Muscle of leg (tissue), 11 donors: ENCODE measurements around the gene PARD6B. TPM values are rescaled to one million over a fixed set of nuclear protein-coding genes. Genes with fewer than 3 reads are reported as not detected.

Source experiments
- DNase-seq: peaks from one replicate; pipeline ENCODE4 v3.0.0; 2013
- H3K27ac ChIP-seq: one replicate; pipeline ENCODE4 v1.5.1; 2013; ENCODE audit warnings: mild to moderate bottlenecking, low read length, control low read depth
- H3K27me3 ChIP-seq: one replicate; pipeline ENCODE4 v1.6.1; 2013; ENCODE audit warnings: low read length; ENCODE audit not compliant: control insufficient read depth, insufficient read depth
- H3K36me3 ChIP-seq: one replicate; pipeline ENCODE4 v1.6.1; 2013; ENCODE audit warnings: low read length; ENCODE audit not compliant: control insufficient read depth, insufficient read depth
- H3K4me1 ChIP-seq: one replicate; pipeline ENCODE4 v1.6.1; 2013; ENCODE audit warnings: low read length; ENCODE audit not compliant: control insufficient read depth, insufficient read depth
- H3K4me3 ChIP-seq: one replicate; pipeline ENCODE4 v1.5.1; 2013; ENCODE audit warnings: low read length, control low read depth
- H3K9me3 ChIP-seq: replicated peaks from 2 replicates; pipeline ENCODE4 v1.6.1; 2013; ENCODE audit warnings: low read depth, low read length; ENCODE audit not compliant: control insufficient read depth
- WGBS: methylation state at CpG from one replicate; pipeline ENCODE4 v1.1.5; 2013; ENCODE audit warnings: missing lambda C conversion rate; ENCODE audit not compliant: insufficient coverage; 5-methylcytosine and 5-hydroxymethylcytosine counted together
- polyA plus RNA-seq, 8 donors: library from polyadenylated mRNA; unstranded; fragments of 120-200 nt; gene quantifications; one replicate each; pipeline versions ENCODE4 v1.2.1 to v1.2.3, GENCODE V29; 2013; ENCODE audit warnings: inconsistent platforms in 1 of 8, low replicate concordance in 1 of 8; ENCODE audit not compliant: insufficient read length in 8 of 8, insufficient read depth in 1 of 8
- total RNA-seq: library from RNA; stranded (reverse); fragments of 120-200 nt; gene quantifications from one replicate; pipeline ENCODE4 v1.2.4, GENCODE V29; 2013

Gene PARD6B
- total and polyA plus RNA-seq, 9 donors = 0.22 to 0.97 (median 0.62) TPM

DNA sequence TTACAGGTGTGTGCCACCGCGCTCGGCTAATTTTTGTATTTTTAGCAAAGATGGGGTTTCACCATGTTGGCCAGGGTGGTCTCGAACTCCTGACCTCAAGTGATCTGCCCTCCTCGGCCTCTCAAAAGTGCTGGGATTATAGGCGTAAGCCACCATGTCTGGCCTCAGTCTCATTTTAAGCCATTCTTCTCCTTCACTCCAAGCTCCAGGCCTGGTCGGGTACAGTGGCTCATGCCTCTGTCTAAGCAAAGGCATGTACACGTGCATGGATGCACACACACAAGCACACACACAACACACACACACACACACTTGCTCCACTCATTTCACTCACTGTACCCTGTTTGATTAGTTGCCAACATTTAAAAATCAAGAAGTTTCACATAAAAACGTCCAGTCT is 7.7 kb upstream of the PARD6B start:
- DNase-seq = no peak
- Histone ChIP-seq H3K27ac (no peak overlapping the region), H3K4me1 (peaks cover 9% of the 10 kb centered on the region), H3K36me3 (no peaks in the 10 kb centered on the region), H3K4me3 (no peak overlapping the region), H3K9me3 (no peaks in the 10 kb centered on the region), H3K27me3 (peaks cover 2% of the 10 kb centered on the region)
- WGBS = 84% methylated on average over 5 of the region's 9 CpGs

DNA sequence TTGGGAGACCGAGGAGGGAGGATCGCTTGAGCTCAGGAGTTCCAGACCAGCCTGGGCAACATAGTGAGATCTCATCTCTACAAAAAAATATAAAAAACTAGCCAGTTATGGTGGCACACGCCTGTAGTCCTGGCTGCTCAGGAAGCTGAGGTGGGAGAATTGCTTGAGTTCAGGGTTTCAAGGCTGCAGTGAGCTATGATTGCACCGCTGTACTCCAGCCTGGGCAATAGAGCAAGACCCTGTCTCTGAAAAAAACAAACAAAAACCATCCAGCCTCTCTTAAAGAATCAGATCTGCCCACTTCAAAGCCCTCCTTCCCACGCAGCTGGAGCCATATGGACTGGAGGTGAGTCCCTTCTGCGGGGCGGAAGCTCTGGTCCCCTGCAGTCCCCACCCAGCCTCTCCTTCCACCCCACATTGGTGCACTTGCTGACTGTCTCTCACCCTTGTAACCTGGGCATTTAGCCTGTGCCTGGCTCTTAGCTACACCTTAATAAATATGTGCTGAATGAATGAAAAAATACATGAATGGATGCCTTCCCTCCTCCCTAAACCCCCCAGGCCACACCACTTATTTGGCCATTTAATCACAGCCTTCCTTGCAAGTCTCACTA is 7.2 kb upstream of the PARD6B start:
- no peak overlapping the region for H3K4me3 ChIP-seq
- WGBS = 48% methylated on average over 2 of the region's 7 CpGs
- no peak overlapping the region for H3K27ac ChIP-seq
- H3K9me3 ChIP-seq = no peaks in the 10 kb centered on the region
- H3K27me3 ChIP-seq = peaks cover 2% of the 10 kb centered on the region
- H3K4me1 ChIP-seq = peaks cover 9% of the 10 kb centered on the region
- H3K36me3 ChIP-seq = no peaks in the 10 kb centered on the region
- no peak for DNase-seq

DNA sequence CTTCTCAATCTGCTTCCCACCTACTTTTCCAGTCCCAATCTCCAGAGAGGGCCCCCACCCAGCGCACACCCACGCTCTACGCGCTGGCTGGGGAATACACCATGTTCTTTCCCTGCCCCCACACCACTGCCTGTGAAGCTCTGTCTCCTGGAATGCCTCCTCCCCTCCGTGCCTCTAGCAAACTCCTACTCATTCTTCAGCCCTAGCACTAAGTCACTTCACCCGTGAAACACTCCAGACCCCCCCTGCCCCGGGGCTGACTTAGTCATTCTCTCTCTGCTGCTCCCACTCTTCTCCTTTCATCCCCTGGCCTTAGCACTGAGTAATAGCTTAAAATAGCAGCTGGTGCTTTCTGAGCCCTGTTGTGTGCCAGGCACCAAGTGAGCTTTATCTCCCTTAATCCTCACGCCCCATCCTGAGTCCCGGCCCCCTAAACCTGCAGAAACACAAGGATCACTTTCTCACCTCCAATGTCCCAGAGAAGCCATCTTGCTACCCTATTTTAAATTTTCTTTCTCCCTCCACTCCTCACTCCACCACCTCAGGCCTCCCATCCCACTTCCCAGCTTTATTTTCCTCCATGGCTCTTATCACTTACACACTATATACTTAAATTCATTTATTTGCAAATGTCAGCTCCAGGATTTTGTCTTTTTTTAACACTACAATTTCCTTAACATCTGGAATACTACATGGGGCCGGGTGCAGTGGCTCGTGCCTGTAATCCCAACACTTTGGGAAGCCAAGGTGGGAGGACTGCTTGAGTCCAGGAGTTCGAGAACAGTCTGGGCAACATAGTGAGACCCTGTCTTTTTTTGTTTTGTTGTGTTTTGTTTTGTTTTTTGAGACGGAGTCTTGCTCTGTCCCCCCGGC is 6.3 kb upstream of the PARD6B start:
- no peak overlapping the region for H3K4me3 ChIP-seq
- 45% methylated on average over 12 of the region's 14 CpGs for WGBS
- H3K4me1 ChIP-seq = peaks cover 10% of the 10 kb centered on the region
- DNase-seq = peak; percentile 58
- peaks cover 2% of the 10 kb centered on the region for H3K27me3 ChIP-seq
- H3K36me3 ChIP-seq = no peaks in the 10 kb centered on the region
- H3K9me3 ChIP-seq = no peaks in the 10 kb centered on the region
- no peak overlapping the region for H3K27ac ChIP-seq

DNA sequence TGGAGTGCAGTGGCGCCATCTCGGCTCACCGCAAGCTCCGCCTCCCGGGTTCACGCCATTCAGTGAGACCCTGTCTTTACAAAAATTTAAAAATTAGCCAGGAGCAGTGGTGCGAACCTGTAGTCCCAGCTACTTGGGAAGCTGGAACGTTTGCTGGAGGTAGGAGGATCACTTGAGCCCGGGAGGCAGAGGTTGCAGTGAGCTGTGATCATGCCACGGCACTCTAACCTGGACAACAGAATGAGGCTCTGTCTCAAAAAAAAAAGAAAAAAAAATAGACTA is 5.7 kb upstream of the PARD6B start:
- Histone ChIP-seq H3K36me3 (no peaks in the 10 kb centered on the region), H3K27ac (no peak overlapping the region), H3K4me1 (peaks cover 15% of the 10 kb centered on the region), H3K4me3 (no peak overlapping the region), H3K27me3 (peaks cover 2% of the 10 kb centered on the region), H3K9me3 (no peaks in the 10 kb centered on the region)
- WGBS = 83% methylated on average over 6 of the region's 10 CpGs
- no peak for DNase-seq

DNA sequence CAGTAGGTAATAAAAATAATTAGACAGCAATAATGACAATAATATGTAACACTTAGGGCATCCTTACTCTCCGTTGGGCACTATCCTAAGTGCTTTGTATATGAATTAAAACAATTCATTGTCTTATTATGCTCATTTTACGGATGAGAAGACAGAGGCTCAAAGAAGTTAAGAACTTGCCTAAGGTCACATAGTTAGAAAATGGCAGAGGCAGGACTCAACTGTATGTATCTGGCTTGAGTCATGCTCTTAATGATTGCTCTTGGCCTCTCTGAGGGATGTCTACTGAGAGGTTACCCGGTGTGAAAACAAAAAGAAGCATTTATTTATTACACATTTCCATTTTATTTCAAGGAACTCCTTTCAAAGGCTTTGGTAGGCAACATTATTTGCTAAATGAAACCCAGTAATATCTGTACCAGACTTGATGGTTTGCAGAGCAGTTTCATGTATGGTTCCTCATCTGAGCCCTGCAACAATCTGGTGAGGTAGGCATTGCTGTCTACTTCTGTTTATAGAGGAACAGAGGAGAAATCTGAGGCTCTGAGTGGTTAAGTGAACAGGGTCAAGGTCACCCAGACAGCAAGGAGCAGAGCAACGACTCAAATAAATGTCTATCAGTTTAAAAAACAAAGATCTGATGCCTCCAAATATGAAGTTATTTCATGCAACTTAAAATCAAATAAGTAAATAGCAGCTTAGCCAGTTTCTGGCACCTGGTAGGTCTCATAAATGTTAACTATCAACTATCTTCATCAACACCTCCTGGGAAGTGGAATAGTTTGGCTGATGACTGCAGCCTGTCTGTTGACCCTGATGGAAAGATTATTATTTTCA is 4.2 kb upstream of the PARD6B start:
- no peak for DNase-seq
- H3K36me3 ChIP-seq = no peaks in the 10 kb centered on the region
- H3K4me1 ChIP-seq = peaks cover 20% of the 10 kb centered on the region
- H3K4me3 ChIP-seq = no peak overlapping the region
- H3K27me3 ChIP-seq = peaks cover 7% of the 10 kb centered on the region
- no peak overlapping the region for H3K27ac ChIP-seq
- H3K9me3 ChIP-seq = no peaks in the 10 kb centered on the region
- no CpG with 5 or more reads among the region's 4 CpGs for WGBS

DNA sequence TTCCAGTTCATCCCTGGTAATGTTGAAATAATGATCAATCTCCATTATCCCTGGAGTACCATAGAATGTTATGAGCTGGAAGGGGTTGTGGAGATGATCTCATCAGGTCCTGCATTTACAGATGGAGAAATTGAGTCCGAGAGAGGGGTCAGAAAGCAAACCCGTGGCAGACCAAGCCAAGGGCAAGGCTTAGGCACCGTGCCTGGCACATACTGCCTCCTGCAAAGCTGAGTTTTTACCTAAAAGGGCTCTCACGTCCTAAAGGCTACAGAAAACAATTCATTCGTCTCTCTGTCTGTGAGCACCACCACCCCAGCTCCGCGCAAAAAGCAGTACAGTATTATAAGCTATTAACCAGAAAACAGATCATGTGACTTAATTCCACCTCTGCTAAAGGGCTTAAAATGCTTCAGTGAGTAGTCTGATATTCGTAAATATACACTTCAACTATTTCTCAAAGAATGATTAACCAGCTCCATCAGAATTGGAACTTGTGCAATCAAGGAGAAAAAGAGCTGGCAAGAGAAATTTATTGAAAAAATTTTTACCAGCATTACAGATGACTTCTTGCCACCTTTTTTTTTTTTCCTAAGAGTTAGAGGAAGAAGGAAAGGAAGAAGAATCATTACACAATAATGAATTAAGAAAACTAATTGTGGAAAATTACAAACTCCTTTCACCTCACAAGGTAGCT is 3.4 kb upstream of the PARD6B start:
- H3K27me3 ChIP-seq = peaks cover 10% of the 10 kb centered on the region
- no peaks in the 10 kb centered on the region for H3K9me3 ChIP-seq
- peak; percentile 84 for DNase-seq
- 25% methylated on average over 5 of the region's 8 CpGs for WGBS
- no peaks in the 10 kb centered on the region for H3K36me3 ChIP-seq
- H3K4me3 ChIP-seq = no peak overlapping the region
- H3K4me1 ChIP-seq = peaks cover 20% of the 10 kb centered on the region
- H3K27ac ChIP-seq = peak overlapping the region; percentile 79

DNA sequence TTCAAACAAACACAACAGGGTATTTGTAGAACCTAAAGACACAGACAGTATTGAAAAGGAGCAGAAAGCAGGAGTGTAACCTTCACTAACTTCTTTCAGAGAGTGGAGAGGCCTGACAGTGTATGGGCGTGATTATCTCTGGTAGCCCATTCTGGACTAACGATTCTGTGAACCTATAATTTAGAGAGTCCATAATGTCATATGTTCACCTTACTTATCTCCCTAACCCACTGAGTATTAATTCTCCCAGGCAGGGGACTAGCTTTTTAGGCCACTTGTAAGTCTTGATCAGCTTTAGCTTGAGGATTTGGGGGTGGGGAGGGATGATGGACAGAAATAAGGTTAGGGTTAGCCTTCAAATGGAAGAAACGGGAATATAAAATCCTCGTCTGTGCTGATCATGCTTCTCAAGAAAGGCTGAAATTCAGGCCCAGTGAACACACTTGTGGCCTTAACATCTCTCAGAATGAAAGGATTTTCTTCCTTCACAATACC is 2.8 kb upstream of the PARD6B start:
- 93% methylated on average over 2 of the region's 4 CpGs for WGBS
- no peak for DNase-seq
- peaks cover 20% of the 10 kb centered on the region for H3K4me1 ChIP-seq
- peak overlapping the region; percentile 31 for H3K27ac ChIP-seq
- H3K27me3 ChIP-seq = peaks cover 10% of the 10 kb centered on the region
- H3K36me3 ChIP-seq = no peaks in the 10 kb centered on the region
- no peaks in the 10 kb centered on the region for H3K9me3 ChIP-seq
- no peak overlapping the region for H3K4me3 ChIP-seq

DNA sequence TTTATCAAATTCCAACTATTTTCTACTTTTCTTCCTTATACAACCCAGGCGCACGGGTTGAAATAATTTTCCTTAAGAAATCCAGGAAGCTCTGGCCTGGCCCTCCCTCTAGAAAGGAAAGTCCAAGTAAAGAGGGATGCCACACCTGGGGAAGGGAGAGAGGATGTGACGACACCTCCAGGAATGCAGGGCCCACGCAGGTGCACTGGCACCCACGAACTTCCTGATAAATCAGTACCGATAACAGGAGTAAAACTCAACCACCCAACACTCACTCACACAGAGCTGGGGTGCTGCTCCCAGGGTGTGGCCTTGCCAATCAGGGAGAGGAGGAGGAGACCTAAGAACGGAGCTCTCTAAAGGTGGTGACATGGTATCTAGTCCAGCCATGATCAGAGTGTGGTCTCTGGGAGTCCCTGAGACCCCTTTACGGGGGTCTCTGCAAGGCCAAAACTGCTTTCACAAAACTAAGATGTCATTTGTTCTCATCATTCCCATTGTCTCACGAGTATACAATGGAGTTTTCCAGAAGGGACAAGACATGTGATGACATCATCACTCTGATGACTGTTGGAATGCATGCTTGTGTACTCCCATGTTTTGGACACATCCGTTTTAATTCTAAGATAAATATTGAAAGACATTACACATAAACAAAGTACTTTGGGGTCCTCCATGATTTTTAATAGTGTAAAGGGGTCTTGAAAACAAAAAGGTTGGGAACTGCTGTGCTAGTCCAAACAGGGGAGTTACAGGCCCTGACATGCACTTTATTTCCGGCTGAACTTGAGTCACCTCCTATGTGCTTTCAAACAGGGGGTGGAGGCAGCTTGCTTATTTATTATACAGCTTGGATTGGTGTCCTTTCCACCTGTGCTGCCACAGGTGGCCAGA is 2.2 kb upstream of the PARD6B start:
- Histone ChIP-seq H3K9me3 (no peaks in the 10 kb centered on the region), H3K4me3 (no peak overlapping the region), H3K27ac (no peak overlapping the region), H3K4me1 (peaks cover 20% of the 10 kb centered on the region), H3K27me3 (peaks cover 12% of the 10 kb centered on the region), H3K36me3 (no peaks in the 10 kb centered on the region)
- no peak for DNase-seq
- no CpG with 5 or more reads among the region's 11 CpGs for WGBS
